Neural progenitor cell (in vitro differentiated cells): ENCODE measurements around the gene WSB2.

Source experiments
- CTCF ChIP-seq: fragments of 200-600 bp; sonication (generic); IDR thresholded peaks from 2 replicates; pipeline ENCODE4 v1.5.1; 2017; ENCODE audit warnings: antibody characterized with exemption, mild to moderate bottlenecking
- EZH2 ChIP-seq: fragments of 200-600 bp; sonication (generic); IDR thresholded peaks from 2 replicates; pipeline ENCODE4 v1.6.1; 2017; ENCODE audit warnings: antibody characterized with exemption, mild to moderate bottlenecking, moderate library complexity

- TF ChIP-seq CTCF (no peak), EZH2 (no peak)
Observed at GRCh38 chr12:117998719-117999118, 62.3 kb downstream of the WSB2 start.
